Measurements from ENCODE around the gene UCN. TPM values are rescaled to one million over a fixed set of nuclear protein-coding genes. Genes with fewer than 3 reads are reported as not detected.
A peak's percentile ranks its signal among the peaks of the same experiment; 100 is the strongest.

UCN gene
- total and polyA plus RNA-seq, 10 of the 15 experiments (the other 5 are each of a cell fraction or from before 2014, with no cell fraction given): 0.10 to 3.8 (median 1.1) TPM; not detected in 1

DNA sequence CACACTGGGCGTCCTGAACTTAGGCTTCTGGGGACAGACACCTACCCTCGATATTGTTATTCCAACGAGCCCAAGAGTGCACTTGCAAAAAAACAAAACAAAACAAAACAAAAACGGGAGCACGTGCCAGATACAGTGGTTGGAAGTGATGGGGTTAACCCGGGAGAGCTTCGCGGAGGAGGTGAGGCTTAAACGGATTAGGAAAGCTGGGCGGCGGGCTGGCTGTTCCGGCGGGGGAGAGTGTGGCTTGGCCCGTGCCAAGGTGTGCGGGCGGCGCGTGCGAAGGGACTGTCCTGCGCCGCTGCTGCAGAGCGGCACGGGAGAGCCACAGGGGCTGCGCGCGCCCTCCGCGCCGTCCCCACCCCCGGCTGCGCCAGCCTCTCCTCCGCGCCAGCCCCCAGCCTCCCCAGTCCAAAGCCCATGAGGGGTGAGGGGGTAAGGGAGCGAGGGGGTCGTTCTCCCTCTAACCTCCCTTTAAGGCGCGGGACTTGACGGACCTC is 43.9 kb downstream of the UCN start:
- ChIA-PET POLR2A (interaction anchor here (0.9 kb wide), 1 partner anchor 626 kb away, joined by 3 read pairs; the partner anchor contains the start of genes BABAM2 and RBKS), SMC1A (ENCODE audit: uncharacterized antibody, unreplicated experiment) (interaction anchor here (0.6 to 4.2 kb wide), 2 partner anchors 15 to 319 kb away, joined by 3 to 20 read pairs; no protein-coding TSS in a partner anchor), CTCF (interaction anchor here (0.7 to 7.9 kb wide), 5 partner anchors 9 to 131 kb away, joined by 3 to 52 read pairs (median 6); no protein-coding TSS in a partner anchor), RAD21 (ENCODE audit: unreplicated experiment) (interaction anchor here (1.9 to 3.6 kb wide), 2 partner anchors 9 to 16 kb away, joined by 5 to 16 read pairs; no protein-coding TSS in a partner anchor)
- no peak for FAIRE-seq
- H4K20me1 ChIP-seq (ENCODE audit: control insufficient read depth, insufficient read depth): no peaks in the 10 kb centered on the region
- peak overlapping the region; percentile 98 for H3K4me2 ChIP-seq (ENCODE audit: control insufficient read depth, insufficient read depth)
- intact Hi-C loops (cut with micrococcal nuclease; ENCODE audit: unreplicated experiment): no loop called here
- peak overlapping the region; percentile 76 for H3K4me3 ChIP-seq
- H3K79me2 ChIP-seq (ENCODE audit: control insufficient read depth, insufficient read depth, low read length): no peaks in the 10 kb centered on the region
- H3K27ac ChIP-seq (ENCODE audit: control insufficient read depth, insufficient read depth): no peak overlapping the region
- H2AFZ ChIP-seq (ENCODE audit: control insufficient read depth, low read depth, low read length): peak overlapping the region; percentile 79
- peaks cover 18% of the 10 kb centered on the region for H3K4me1 ChIP-seq (ENCODE audit: control insufficient read depth, insufficient read depth, low read length)
- ATAC-seq: peak; percentile 62
- no peak overlapping the region; the same call in 1 of the 2 replicates for H3K9ac ChIP-seq (ENCODE audit: control insufficient read depth, insufficient read depth, low read length)
- in situ Hi-C loops (cut with MboI): no loop called here
- H3K9me3 ChIP-seq (replicated peaks; ENCODE audit: control insufficient read depth, insufficient read depth, low read length): no peaks in the 10 kb centered on the region
- TF ChIP-seq YBX1 (IDR thresholded peaks at IDR 0.05): no peak
- peak; percentile 58 to 89; a peak in 3 of 4 replicates for TF ChIP-seq BHLHE40 (IDR thresholded peaks at IDR 0.05; ENCODE audit: borderline replicate concordance in 1 of 2, low read depth in 2 of 2, low read length in 1 of 2)
- no peak for DNase-seq (ENCODE audit: low read depth, low spot score)
- no TSS peak for BruUV-seq (replicated peaks)
- H3K36me3 ChIP-seq (ENCODE audit: control insufficient read depth in 2 of 2, insufficient read depth in 2 of 2, low read length in 1 of 2): no peaks in the 10 kb centered on the region
- WGBS (ENCODE audit: insufficient coverage, insufficient replicate concordance, low lambda C conversion rate, missing lambda C conversion rate): 5% methylated on average over 37 of the region's 38 CpGs
- H3K27me3 ChIP-seq (replicated peaks in 1 of 2; ENCODE audit: control insufficient read depth in 2 of 2, insufficient read depth in 2 of 2, low read length in 1 of 2): peaks cover 24 to 41% of the 10 kb centered on the region in 2 experiments

DNA sequence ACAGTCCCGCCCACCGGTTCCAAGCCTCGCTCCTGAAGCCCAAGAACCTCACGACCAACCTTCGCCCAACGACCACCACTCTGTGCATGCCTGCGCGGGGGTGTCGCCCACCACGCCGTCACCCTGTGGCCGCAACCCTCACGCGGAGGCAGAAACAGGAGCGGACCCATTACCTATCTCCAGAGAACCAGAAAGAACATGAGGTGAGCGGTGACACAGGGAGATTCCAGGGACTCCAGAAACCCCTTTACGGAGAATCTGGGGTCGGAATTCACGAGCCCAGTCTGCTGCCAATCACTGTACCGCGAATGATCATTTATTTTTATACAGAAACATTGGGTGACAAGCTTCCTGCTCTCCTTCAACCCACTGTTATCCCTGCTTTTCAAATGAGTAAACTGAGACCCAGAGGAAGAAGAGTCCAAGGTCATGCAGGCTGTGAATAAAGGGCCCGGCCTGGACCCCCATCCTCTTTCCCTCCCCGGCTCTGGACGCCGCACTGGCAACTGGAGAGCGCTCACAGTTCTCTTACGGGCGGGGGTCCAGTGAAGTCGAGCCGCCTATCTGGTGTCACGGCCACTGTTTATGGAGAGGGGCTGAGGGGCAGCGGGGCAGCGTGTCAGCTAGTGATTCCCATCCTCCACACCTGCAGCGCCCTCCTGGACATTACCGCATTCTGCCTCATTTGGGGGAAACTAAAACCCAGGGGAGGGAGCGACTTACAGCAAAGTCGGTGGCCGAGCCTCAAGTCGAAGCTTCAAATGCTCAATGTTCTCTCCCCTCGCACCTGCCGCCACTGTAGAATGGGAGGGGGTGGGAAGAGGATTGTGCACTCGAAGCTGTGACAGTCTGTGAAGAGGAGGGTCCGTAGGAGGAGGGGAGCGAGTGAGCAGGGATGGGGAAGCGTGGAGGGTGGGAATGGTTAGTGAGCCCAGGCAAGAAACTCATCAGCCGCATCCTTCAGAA is 44.7 kb downstream of the UCN start:
- Histone ChIP-seq H3K27me3 (replicated peaks in 1 of 2; ENCODE audit: control insufficient read depth in 2 of 2, insufficient read depth in 2 of 2, low read length in 1 of 2) (peaks cover 24 to 41% of the 10 kb centered on the region in 2 experiments), H3K4me3 (peak overlapping the region; percentile 76; the same call in 1 of the 2 replicates), H3K36me3 (ENCODE audit: control insufficient read depth in 2 of 2, insufficient read depth in 2 of 2, low read length in 1 of 2) (no peaks in the 10 kb centered on the region), H3K9me3 (replicated peaks; ENCODE audit: control insufficient read depth, insufficient read depth, low read length) (no peaks in the 10 kb centered on the region), H3K9ac (ENCODE audit: control insufficient read depth, insufficient read depth, low read length) (no peak overlapping the region), H3K27ac (ENCODE audit: control insufficient read depth, insufficient read depth) (no peak overlapping the region), H3K4me2 (ENCODE audit: control insufficient read depth, insufficient read depth) (peak overlapping the region; percentile 98), H4K20me1 (ENCODE audit: control insufficient read depth, insufficient read depth) (no peaks in the 10 kb centered on the region), H2AFZ (ENCODE audit: control insufficient read depth, low read depth, low read length) (no peak overlapping the region), H3K4me1 (ENCODE audit: control insufficient read depth, insufficient read depth, low read length) (peaks cover 18% of the 10 kb centered on the region), H3K79me2 (ENCODE audit: control insufficient read depth, insufficient read depth, low read length) (no peaks in the 10 kb centered on the region)
- DNase-seq (ENCODE audit: low read depth, low spot score): no peak
- in situ Hi-C loops (cut with MboI) (no loop called here), intact Hi-C loops (cut with micrococcal nuclease; ENCODE audit: unreplicated experiment) (no loop called here)
- FAIRE-seq: no peak
- BruUV-seq (replicated peaks): no TSS peak
- ChIA-PET CTCF (interaction anchor here (0.8 to 7.9 kb wide), 4 partner anchors 15 to 94 kb away, joined by 3 to 52 read pairs (median 8); no protein-coding TSS in a partner anchor), RAD21 (ENCODE audit: unreplicated experiment) (interaction anchor here (1.9 to 3.6 kb wide), 2 partner anchors 10 to 17 kb away, joined by 5 to 16 read pairs; no protein-coding TSS in a partner anchor), SMC1A (ENCODE audit: uncharacterized antibody, unreplicated experiment) (interaction anchor here (0.6 kb wide), 1 partner anchor 318 kb away, joined by 3 read pairs; no protein-coding TSS in a partner anchor), POLR2A (interaction anchor here (0.9 kb wide), 1 partner anchor 627 kb away, joined by 3 read pairs; the partner anchor contains the start of genes BABAM2 and RBKS)
- TF ChIP-seq RB1 (IDR thresholded peaks at IDR 0.05; ENCODE audit: borderline replicate concordance) (no peak), EZH2 (IDR thresholded peaks at IDR 0.05; ENCODE audit: borderline replicate concordance, control insufficient read depth, low read depth, low read length) (peak; percentile 40; the same call in 1 of the 2 replicates)
- 7% methylated on average over 41 of the region's 46 CpGs for WGBS (ENCODE audit: insufficient coverage, insufficient replicate concordance, low lambda C conversion rate, missing lambda C conversion rate)
- peak; percentile 4; the same call in 1 of the 3 replicates for ATAC-seq

Data from GM12878 (cell line).